AG09309 (cell line): ENCODE data around the gene NADSYN1.

Experiments used
- DNase-seq: peaks from one replicate; pipeline ENCODE4 v3.0.0-alpha.2; 2010; ENCODE audit warnings: low read depth
- H3K4me3 ChIP-seq: 2 replicates; pipeline ENCODE4 v1.5.1; 2011; ENCODE audit warnings: mild to moderate bottlenecking, low read depth, low read length, moderate library complexity; ENCODE audit not compliant: control insufficient read depth
- TF ChIP-seq, protein P1 (sequence below): IDR thresholded peaks from 2 replicates; pipeline ENCODE4 v1.5.1; 2011; ENCODE audit warnings: mild to moderate bottlenecking, low read depth, low read length, inconsistent platforms; ENCODE audit not compliant: insufficient read depth, control insufficient read depth; ENCODE audit errors: missing control alignments

NADSYN1 gene

DNA sequence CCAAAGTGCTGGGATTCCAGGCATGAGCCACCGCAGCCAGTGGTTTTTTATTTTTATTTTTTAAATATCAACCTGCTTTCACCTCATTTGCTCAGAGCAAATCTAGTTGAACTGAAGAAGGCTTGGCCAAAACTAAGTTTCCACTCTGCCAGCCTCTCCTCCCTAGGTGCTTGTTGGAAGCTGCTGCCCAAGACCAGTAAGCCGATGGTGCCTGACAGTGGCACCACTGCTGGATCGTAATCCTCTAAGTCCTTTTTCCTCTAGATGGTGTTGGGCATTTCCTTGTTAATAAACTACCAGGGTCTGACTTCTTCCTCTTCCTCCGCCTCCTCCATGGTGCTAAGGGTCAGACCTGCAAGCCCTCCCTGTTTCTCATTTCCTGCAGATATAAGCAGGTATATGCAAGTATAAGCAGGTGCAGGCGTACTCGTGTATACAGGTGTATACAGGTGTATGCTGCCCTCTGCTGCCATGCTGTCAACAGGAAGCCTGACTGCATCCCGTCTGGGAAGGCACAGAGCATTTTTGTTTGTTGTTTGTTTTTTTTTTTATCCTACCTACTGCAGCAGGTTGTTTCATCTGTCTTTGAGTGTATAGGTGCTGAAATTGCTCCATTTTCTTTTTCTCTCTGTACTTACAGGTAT lies 1.6 kb downstream of the NADSYN1 start:
- TF ChIP-seq, protein P1, sequence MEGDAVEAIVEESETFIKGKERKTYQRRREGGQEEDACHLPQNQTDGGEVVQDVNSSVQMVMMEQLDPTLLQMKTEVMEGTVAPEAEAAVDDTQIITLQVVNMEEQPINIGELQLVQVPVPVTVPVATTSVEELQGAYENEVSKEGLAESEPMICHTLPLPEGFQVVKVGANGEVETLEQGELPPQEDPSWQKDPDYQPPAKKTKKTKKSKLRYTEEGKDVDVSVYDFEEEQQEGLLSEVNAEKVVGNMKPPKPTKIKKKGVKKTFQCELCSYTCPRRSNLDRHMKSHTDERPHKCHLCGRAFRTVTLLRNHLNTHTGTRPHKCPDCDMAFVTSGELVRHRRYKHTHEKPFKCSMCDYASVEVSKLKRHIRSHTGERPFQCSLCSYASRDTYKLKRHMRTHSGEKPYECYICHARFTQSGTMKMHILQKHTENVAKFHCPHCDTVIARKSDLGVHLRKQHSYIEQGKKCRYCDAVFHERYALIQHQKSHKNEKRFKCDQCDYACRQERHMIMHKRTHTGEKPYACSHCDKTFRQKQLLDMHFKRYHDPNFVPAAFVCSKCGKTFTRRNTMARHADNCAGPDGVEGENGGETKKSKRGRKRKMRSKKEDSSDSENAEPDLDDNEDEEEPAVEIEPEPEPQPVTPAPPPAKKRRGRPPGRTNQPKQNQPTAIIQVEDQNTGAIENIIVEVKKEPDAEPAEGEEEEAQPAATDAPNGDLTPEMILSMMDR, result no peak
- no peak for DNase-seq
- no peak overlapping the region for H3K4me3 ChIP-seq

DNA sequence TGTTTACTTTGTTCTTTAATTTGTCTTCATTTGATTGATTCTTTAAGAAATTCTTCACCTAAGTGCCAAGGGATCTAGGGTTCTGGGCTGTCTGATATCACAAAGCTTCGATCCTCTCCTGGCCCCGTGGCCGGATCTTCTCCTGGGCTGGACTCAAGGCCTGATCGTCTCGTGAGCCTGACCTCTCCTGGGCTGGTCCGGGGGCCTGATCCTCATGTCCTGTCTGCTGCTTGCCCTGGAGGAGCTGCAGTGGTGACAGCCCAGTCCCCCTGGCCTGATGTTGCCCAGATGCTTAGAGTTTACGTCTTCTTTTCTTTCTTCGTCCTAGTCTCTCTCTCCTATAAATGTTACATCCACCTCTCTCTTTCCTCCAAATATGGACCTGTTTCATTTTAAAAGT lies 3.3 kb downstream of the NADSYN1 start:
- no peak overlapping the region for H3K4me3 ChIP-seq
- no peak for DNase-seq
- TF ChIP-seq, protein P1, result no peak

DNA sequence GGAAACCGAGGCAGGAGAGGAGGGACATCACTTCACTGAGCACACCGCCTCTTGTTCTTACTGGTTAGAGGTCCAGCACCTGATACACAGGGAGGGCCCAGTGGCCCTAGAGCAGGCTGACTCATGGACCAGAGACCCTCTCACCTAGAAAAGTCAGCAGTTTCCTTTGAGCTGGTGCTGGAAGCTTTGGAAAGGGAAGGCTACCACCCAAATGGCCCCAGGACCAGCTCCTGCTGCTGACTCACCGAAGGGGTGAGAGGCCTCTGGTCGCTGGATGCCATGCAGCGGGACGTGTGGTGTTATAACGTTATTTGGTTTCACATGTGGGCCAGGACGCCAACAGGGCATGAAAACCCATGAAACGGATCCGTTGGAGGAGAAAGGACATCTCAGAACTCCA lies 3.8 kb downstream of the NADSYN1 start:
- DNase-seq, result no peak
- TF ChIP-seq, protein P1, result no peak
- no peak overlapping the region for H3K4me3 ChIP-seq

DNA sequence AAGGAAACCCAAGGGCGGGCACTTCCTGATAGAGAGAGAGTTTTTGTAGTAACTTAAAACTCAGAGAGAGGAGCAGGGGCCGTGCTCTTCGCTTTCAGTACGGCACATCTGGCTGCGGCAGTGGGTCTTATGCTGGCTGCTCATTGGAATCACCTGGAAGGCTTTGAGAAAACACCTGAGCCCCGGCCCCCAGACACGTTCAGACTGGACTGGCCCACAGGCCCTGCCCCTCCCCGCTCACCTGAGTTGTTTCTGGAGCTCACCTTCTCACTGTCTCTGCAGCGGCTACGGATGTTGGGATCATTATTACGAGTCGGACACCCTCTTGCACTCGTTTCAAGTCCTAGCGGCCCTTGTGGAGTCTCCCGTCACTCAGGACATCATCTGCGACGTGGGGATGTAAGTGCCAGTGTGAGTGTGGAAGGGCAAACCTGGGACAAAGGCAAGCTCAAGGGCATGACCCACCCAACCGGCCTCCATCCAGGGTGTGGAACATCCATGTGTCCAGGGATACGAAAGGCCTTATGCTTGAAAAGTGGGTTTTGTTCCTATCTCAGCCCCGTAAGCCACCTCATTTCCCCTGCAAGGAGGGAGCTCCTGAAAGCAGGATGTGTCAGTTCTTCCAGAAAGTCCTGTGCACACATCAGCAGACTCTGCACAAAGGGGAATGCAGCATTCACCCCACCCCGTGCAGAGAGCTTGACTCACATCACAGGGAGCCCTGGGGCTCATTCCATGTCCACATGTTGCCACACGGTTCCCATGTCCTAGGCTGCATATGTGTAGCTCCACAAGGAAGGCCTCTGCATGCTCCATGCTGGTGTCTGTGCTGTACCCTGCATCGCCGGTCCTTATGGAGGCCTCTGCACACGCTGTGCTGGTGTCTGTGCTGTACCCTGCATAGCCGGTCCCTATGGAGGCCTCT lies 5.4 kb downstream of the NADSYN1 start:
- H3K4me3 ChIP-seq, result no peak overlapping the region
- DNase-seq, result no peak
- TF ChIP-seq, protein P1, result no peak

DNA sequence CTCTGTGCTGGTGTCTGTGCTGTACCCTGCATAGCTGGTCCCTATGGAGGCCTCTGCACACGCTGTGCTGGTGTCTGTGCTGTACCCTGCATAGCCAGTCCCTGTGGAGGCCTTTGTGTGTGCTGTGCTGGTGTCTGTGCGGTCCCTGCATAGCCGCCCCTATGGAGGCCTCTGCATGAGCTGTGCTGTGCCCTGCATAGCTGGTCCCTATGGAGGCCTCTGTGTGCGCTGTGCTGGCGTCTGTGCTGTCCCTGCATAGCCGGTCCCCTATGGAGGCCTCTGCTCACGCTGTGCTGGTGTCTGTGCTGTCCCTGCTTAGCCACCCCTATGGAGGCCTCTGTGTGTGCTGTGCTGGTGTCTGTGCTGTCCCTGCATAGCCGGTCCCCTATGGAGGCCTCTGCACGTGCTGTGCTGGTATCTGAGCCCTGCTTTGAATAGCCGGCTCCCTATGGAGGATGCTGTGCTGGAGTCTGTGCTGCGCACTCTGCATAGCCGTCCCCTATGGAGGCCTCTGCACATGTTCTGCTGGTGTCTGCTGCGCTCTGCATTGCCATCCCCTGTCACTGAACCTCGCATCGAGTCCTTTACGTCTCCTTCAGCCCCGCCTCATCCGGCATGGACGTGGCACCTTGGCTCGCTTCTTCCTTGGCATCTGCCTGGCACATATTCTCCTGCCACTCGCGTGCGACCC lies 6.2 kb downstream of the NADSYN1 start:
- TF ChIP-seq, protein P1, result no peak
- DNase-seq, result no peak
- H3K4me3 ChIP-seq, result no peak overlapping the region

DNA sequence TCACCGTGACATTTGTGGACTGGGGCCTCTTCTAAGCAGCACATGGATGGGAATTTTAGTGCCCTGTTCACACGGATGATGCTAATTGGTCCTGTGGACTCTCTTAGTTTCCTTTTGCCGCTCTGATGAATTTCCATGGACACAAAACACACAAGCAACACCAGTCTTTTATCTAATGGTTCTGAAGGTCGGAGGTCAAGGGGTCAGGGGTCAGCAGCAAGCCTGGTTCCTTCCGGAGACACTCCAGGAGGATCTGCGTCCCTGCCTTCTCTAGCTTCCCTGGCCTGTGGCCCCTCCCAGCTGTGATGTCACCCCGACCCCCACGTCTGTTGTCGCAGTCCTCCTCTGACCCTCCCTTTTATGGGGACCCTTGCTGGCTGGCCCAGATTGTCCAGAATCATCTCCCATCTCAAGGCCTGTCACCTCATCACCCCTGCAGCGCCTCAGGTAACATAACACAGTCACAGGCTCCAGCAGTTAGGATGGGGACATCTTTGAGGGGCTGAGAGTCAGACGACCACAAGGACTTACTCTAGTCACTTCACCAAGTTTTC lies 6.8 kb downstream of the NADSYN1 start:
- H3K4me3 ChIP-seq, result no peak overlapping the region
- DNase-seq, result no peak
- TF ChIP-seq, protein P1, result no peak
